Ovary (tissue), 9 donors: ENCODE results near the gene PRCD. TPM values are rescaled to one million over a fixed set of nuclear protein-coding genes. Genes with fewer than 3 reads are reported as not detected.
"Not testable (repeated sequence)": the region's sequence is repeated elsewhere in the genome, so short reads cannot be mapped to it uniquely, and the experiment has no call there.

Experiments used
- DNase-seq, 5 donors: peaks; one replicate each; pipeline ENCODE4 v3.0.0-alpha.2; 2019 to 2020
- H3K27ac ChIP-seq, 2 donors: fragments of 200-600 bp; one replicate each; pipeline versions ENCODE4 v1.5.1 to v1.8.0; 2019 to 2022
- H3K27me3 ChIP-seq: fragments of 200-600 bp; one replicate; pipeline ENCODE4 v1.8.0; 2022
- H3K36me3 ChIP-seq: fragments of 200-600 bp; sonication (generic); one replicate; pipeline ENCODE4 v1.5.1; 2019
- H3K4me1 ChIP-seq: one replicate; pipeline ENCODE4 v1.8.1; 2013; ENCODE audit warnings: mild to moderate bottlenecking, moderate library complexity; ENCODE audit not compliant: insufficient read depth
- H3K4me3 ChIP-seq: fragments of 200-600 bp; sonication (generic); one replicate; pipeline ENCODE4 v1.5.1; 2017
- H3K9me3 ChIP-seq, 2 donors: fragments of 200-600 bp in 1 of 2; sonication (generic) in 1 of 2; one replicate each; pipeline versions ENCODE4 v1.5.1 to v1.8.1; 2013 to 2019; ENCODE audit warnings: mild to moderate bottlenecking in 1 of 2, moderate library complexity in 1 of 2
- CTCF ChIP-seq, 3 donors: fragments of 450-650 bp in 2 of 3; fragments of 200-600 bp in 1 of 3; IDR thresholded peaks; one replicate each; pipeline versions ENCODE4 v1.5.1 to v1.8.0; 2016 to 2022; ENCODE audit warnings: antibody characterized with exemption in 3 of 3, mild to moderate bottlenecking in 1 of 3
- EP300 ChIP-seq: sonication (generic); formaldehyde crosslinking; IDR thresholded peaks from one replicate; pipeline ENCODE4 v1.6.1; 2017; ENCODE audit warnings: antibody characterized with exemption
- POLR2A ChIP-seq: fragments of 450-650 bp; IDR thresholded peaks from one replicate; pipeline ENCODE4 v1.6.1; 2017; ENCODE audit warnings: antibody characterized with exemption, mild to moderate bottlenecking, moderate library complexity
- WGBS, 3 donors: extraction: QIAGEN DNeasy Blood & Tissue Kit in 1 of 3; methylation state at CpG; one replicate each; pipeline versions ENCODE4 v1.1.5 to v1.1.7; 2013 to 2017; 5-methylcytosine and 5-hydroxymethylcytosine counted together
- intact Hi-C, 4 donors: fragments of 100-400 bp; cut with DNase I; formaldehyde crosslinking; loops; one replicate each; pipeline versions ENCODE4 v1.11.0 to v1.15.1; 2022 to 2023
- polyA plus RNA-seq, 2 donors: library from polyadenylated mRNA; stranded (reverse); fragments of 200-250 nt in 1 of 2; fragments of 350-450 nt in 1 of 2; fragmentation: Illumina TruSeq in 1 of 2; extraction: RNeasy Lipid Tissue Mini Kit (QIAGEN cat#74804) in 1 of 2; gene quantifications; one replicate each; pipeline ENCODE4 v1.2.3, GENCODE V29; 2013 to 2014
- total RNA-seq, 7 donors: library from RNA; depleted of rRNA in 2 of 7; stranded (reverse); fragments of >200 nt in 2 of 7; fragmentation: NEBNext Ultra II Directional in 3 of 7; extraction: Animal tissue kit (Norgen Biotek cat#: 25700) in 3 of 7; gene quantifications; one replicate each; pipeline versions ENCODE4 v1.1.0 to v1.2.4, GENCODE V29; 2016 to 2023
- donor health status: DM: no; HTN: no; CAD: no; lungs with moderate emphysema.
- donor health status: DM: no; HTN: no; CAD: no.
- donor health status: Bipolar disorder and iron deficiency.
- donor health status: DM: yes; HTN: yes; CAD: no.
- donor health status: DM: no; HTN: no; CAD: no.
- donor health status: DM: yes; HTN: yes; CAD: no.

The PRCD gene
- total and polyA plus RNA-seq, 9 donors: 1.5 to 12.2 (median 2.8) TPM

GRCh38 chr17:76510831-76511244 lies 29.0 kb upstream of the PRCD start:
- intact Hi-C loops: no loop called here

GRCh38 chr17:76511668-76512365 lies 28.0 kb upstream of the PRCD start:
- H3K4me1 ChIP-seq: no peaks in the 10 kb centered on the region
- no peaks in the 10 kb centered on the region for H3K36me3 ChIP-seq
- DNase-seq: no peak
- no peaks in the 10 kb centered on the region for H3K9me3 ChIP-seq
- 81 to 85% (median 84%) methylated on average over 13 of the region's 13 CpGs for WGBS, 3 donors
- TF ChIP-seq EP300 (no peak), CTCF (IDR thresholded peaks at IDR 0.05) (no peak), POLR2A (no peak)
- no peak overlapping the region for H3K27ac ChIP-seq
- H3K4me3 ChIP-seq: no peak overlapping the region
- intact Hi-C loops: no loop called here
- no peaks in the 10 kb centered on the region for H3K27me3 ChIP-seq

More at GRCh38 chr17:76510831-76511244, 29.0 kb upstream of the PRCD start:
- Histone ChIP-seq H3K9me3 (no peaks in the 10 kb centered on the region), H3K27me3 (no peaks in the 10 kb centered on the region), H3K36me3 (no peaks in the 10 kb centered on the region), H3K4me1 (no peaks in the 10 kb centered on the region), H3K4me3 (no peak overlapping the region), H3K27ac (no peak overlapping the region)
- TF ChIP-seq EP300 (no peak), CTCF (IDR thresholded peaks at IDR 0.05) (no peak), POLR2A (no peak)
- 9 to 23% (median 13%) methylated on average over 9 of the region's 9 CpGs for WGBS, 3 donors
- no peak for DNase-seq

GRCh38 chr17:76512366-76513305 lies 27.2 kb upstream of the PRCD start:
- H3K4me1 ChIP-seq: no peaks in the 10 kb centered on the region
- H3K27ac ChIP-seq: no peak overlapping the region
- TF ChIP-seq CTCF (IDR thresholded peaks at IDR 0.05): no peak
- no peak for TF ChIP-seq POLR2A
- no peak for TF ChIP-seq EP300
- no peak for DNase-seq
- 74 to 83% (median 76%) methylated on average over 22 of the region's 22 CpGs for WGBS, 3 donors
- no peaks in the 10 kb centered on the region for H3K36me3 ChIP-seq
- intact Hi-C loops: no loop called here
- H3K27me3 ChIP-seq: no peaks in the 10 kb centered on the region
- no peak overlapping the region for H3K4me3 ChIP-seq
- H3K9me3 ChIP-seq: no peaks in the 10 kb centered on the region

- Histone ChIP-seq H3K27ac (no peak overlapping the region), H3K4me3 (no peak overlapping the region), H3K4me1 (no peaks in the 10 kb centered on the region), H3K9me3 (no peaks in the 10 kb centered on the region), H3K27me3 (no peaks in the 10 kb centered on the region), H3K36me3 (no peaks in the 10 kb centered on the region)
- 76 to 78% (median 77%) methylated on average over 6 of the region's 6 CpGs for WGBS, 3 donors
- DNase-seq: no peak
- TF ChIP-seq CTCF (IDR thresholded peaks at IDR 0.05): no peak
- TF ChIP-seq POLR2A: no peak
- TF ChIP-seq EP300: no peak
- intact Hi-C loops: no loop called here
Observed at GRCh38 chr17:76513306-76513692, 26.5 kb upstream of the PRCD start.

- H3K9me3 ChIP-seq, DNase-seq, H3K4me3 ChIP-seq, H3K4me1 ChIP-seq, H3K27me3 ChIP-seq, intact Hi-C loops, H3K36me3 ChIP-seq, H3K27ac ChIP-seq: not testable (repeated sequence)
- 93 to 96% (median 95%) methylated on average over 6 of the region's 6 CpGs for WGBS, 3 donors
Observed at GRCh38 chr17:76514355-76514754, 25.5 kb upstream of the PRCD start.
